Glutamatergic neuron (in vitro differentiated cells): Measurements from ENCODE around the gene DENND5A. TPM values are rescaled to one million over a fixed set of nuclear protein-coding genes. Genes with fewer than 3 reads are reported as not detected.
"Not testable (repeated sequence)": the region's sequence is repeated elsewhere in the genome, so short reads cannot be mapped to it uniquely, and the experiment has no call there.

Experiments used
- DNase-seq: peaks from one replicate; pipeline ENCODE4 v3.0.0; 2022
- H3K27ac Mint-ChIP-seq: one replicate; pipeline ENCODE4 v1.8.0; 2020; ENCODE audit warnings: mild to moderate bottlenecking, mixed read lengths, inconsistent platforms; ENCODE audit not compliant: unreplicated experiment
- H3K27me3 Mint-ChIP-seq: one replicate; pipeline ENCODE4 v1.8.0; 2020; ENCODE audit warnings: mild to moderate bottlenecking, moderate library complexity, mixed read lengths, inconsistent platforms; ENCODE audit not compliant: unreplicated experiment
- H3K36me3 Mint-ChIP-seq: one replicate; pipeline ENCODE4 v1.8.0; 2020; ENCODE audit warnings: mild to moderate bottlenecking, mixed read lengths, inconsistent platforms; ENCODE audit not compliant: unreplicated experiment
- H3K4me1 Mint-ChIP-seq: one replicate; pipeline ENCODE4 v1.8.0; 2020; ENCODE audit warnings: mild to moderate bottlenecking, low read depth, mixed read lengths, inconsistent platforms; ENCODE audit not compliant: unreplicated experiment
- H3K4me3 Mint-ChIP-seq: one replicate; pipeline ENCODE4 v1.8.0; 2020; ENCODE audit warnings: mild to moderate bottlenecking, mixed read lengths, inconsistent platforms; ENCODE audit not compliant: unreplicated experiment
- H3K9me3 Mint-ChIP-seq: one replicate; pipeline ENCODE4 v1.8.0; 2020; ENCODE audit warnings: mild to moderate bottlenecking, moderate library complexity, mixed read lengths, inconsistent platforms; ENCODE audit not compliant: unreplicated experiment
- total RNA-seq: library from RNA; stranded (reverse); fragmentation: NEBNext Ultra II Directional; extraction: Animal tissue kit (Norgen Biotek cat#: 25700); gene quantifications from one replicate; pipeline ENCODE4 v1.2.1, GENCODE V29; 2021; ENCODE audit not compliant: unreplicated experiment
- TF ChIP-seq, protein P1 (sequence below): fragments of 200-600 bp; sonication (generic); IDR thresholded peaks from one replicate; pipeline ENCODE4 v1.5.0; 2021; ENCODE audit not compliant: partially characterized antibody, unreplicated experiment

Gene DENND5A
- total RNA-seq, 1 donor from 2014 or later: 155 TPM

DNA sequence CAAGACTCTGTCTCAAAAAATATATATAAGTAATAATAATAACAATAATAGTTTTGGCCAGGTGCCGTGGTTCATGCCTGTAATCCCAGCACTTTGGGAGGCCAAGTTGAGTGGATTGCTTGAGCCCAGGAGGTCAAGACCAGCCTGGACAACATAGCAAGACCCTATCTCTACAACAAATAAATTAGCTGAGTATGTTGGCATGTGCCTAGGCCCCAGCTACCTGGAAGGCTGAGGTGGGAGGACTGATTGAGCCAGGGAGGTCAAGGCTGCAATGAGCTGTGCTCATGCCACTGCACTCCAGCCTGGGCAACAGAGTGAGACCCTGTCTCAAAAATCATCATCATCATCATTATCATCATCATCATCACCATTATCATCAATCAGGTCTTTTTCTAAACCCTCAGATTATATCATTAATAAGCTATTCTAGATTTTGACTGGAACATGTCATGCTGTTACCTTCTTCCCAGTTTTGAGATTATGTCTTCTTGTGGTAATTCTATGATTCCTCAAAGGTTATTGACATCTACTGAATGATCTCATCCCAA lies 39.3 kb downstream of the DENND5A start:
- TF ChIP-seq, protein P1, sequence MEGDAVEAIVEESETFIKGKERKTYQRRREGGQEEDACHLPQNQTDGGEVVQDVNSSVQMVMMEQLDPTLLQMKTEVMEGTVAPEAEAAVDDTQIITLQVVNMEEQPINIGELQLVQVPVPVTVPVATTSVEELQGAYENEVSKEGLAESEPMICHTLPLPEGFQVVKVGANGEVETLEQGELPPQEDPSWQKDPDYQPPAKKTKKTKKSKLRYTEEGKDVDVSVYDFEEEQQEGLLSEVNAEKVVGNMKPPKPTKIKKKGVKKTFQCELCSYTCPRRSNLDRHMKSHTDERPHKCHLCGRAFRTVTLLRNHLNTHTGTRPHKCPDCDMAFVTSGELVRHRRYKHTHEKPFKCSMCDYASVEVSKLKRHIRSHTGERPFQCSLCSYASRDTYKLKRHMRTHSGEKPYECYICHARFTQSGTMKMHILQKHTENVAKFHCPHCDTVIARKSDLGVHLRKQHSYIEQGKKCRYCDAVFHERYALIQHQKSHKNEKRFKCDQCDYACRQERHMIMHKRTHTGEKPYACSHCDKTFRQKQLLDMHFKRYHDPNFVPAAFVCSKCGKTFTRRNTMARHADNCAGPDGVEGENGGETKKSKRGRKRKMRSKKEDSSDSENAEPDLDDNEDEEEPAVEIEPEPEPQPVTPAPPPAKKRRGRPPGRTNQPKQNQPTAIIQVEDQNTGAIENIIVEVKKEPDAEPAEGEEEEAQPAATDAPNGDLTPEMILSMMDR: no peak
- H3K27ac Mint-ChIP-seq: no peak overlapping the region
- no peaks in the 10 kb centered on the region for H3K36me3 Mint-ChIP-seq
- no peak for DNase-seq
- peaks cover 8% of the 10 kb centered on the region for H3K4me1 Mint-ChIP-seq
- H3K27me3 Mint-ChIP-seq: no peaks in the 10 kb centered on the region
- no peak overlapping the region for H3K4me3 Mint-ChIP-seq
- no peaks in the 10 kb centered on the region for H3K9me3 Mint-ChIP-seq

DNA sequence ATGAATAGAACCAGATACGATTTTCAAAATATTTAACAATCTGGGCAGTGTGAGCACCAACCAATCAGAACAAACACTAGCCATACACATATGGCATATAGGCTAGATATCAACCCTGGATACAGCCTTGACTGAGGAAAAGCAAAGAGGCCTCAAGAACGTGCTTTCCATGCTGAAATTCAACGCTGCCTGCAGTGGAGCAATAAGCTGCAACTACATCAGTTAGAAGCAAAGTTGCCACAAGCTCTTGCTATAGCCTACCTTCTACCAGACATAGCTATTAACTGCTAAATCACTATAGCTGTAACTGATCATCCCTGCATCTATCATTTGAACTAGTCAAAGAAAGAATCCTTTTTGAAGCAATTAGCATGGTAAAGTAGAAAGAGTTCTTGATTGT lies 42.5 kb downstream of the DENND5A start:
- H3K27me3 Mint-ChIP-seq: no peaks in the 10 kb centered on the region
- no peaks in the 10 kb centered on the region for H3K4me1 Mint-ChIP-seq
- TF ChIP-seq, protein P1: no peak
- no peaks in the 10 kb centered on the region for H3K36me3 Mint-ChIP-seq
- DNase-seq: no peak
- peak overlapping the region; percentile 52 for H3K27ac Mint-ChIP-seq
- H3K4me3 Mint-ChIP-seq: no peak overlapping the region
- H3K9me3 Mint-ChIP-seq: no peaks in the 10 kb centered on the region

DNA sequence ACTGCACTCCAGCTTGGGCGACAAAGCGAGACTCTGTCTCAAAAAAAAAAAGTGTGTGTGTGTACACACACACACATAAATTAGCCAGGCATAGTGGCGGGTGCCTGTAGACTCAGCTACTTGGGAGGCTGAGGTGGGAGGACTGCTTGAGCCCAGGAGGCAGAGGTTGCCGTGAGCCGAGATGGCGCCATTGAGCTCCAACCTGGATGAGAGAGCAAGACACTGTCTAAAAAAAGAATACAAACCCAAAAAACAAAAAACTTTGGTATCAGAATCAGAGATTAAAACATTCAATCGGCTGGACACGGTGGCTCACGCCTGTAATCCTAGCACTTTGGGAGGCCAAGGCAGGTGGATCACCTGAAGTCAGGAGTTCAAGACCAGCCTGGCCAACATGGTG lies 44.3 kb downstream of the DENND5A start:
- not testable (repeated sequence) for H3K4me3 Mint-ChIP-seq, DNase-seq, H3K36me3 Mint-ChIP-seq, H3K27ac Mint-ChIP-seq, H3K9me3 Mint-ChIP-seq, H3K4me1 Mint-ChIP-seq, H3K27me3 Mint-ChIP-seq

DNA sequence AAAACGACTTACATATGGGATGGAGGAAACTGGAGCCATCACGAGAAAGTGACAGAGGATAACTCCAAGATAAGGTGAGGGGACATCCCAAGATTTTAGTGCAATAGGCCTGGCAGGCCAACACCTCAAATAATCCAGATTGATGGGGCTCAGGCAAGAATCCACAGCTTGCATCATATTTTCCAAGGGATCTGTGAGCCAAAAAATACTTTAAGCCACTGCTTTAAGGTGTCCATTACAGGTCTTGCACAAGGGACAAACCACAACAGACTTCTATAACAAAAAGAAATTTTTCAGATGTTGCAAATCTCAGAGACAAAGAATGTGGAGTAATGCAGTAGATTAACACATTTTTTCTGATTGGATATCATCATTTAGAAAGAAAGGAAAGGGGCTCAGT lies 45.6 kb downstream of the DENND5A start:
- Mint-ChIP-seq H3K4me1 (peaks cover 8% of the 10 kb centered on the region), H3K27me3 (no peaks in the 10 kb centered on the region), H3K36me3 (no peaks in the 10 kb centered on the region), H3K9me3 (no peaks in the 10 kb centered on the region), H3K27ac (no peak overlapping the region), H3K4me3 (no peak overlapping the region)
- DNase-seq: no peak
- TF ChIP-seq, protein P1: no peak

DNA sequence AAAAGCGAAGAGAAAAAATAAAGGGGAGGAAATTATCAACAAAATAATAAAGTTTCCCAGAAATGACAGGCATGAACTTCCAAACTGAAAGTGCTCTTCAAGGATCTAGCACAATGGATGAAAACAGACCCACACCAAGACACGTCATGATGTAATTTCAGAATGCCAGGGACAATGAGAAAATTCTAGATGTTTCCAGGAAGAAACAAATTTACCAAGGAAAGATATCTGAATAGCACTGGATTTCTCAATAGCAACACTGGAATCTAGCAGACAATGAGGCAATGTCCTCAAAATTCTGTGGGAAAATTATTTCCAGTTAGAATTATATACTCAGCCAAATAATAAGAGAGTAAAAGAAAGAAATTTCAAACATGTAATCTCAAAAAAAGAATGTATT lies 46.0 kb downstream of the DENND5A start:
- Mint-ChIP-seq H3K4me3 (no peak overlapping the region), H3K27me3 (no peaks in the 10 kb centered on the region), H3K27ac (no peak overlapping the region), H3K9me3 (no peaks in the 10 kb centered on the region), H3K4me1 (peaks cover 11% of the 10 kb centered on the region), H3K36me3 (no peaks in the 10 kb centered on the region)
- no peak for DNase-seq
- TF ChIP-seq, protein P1: no peak

DNA sequence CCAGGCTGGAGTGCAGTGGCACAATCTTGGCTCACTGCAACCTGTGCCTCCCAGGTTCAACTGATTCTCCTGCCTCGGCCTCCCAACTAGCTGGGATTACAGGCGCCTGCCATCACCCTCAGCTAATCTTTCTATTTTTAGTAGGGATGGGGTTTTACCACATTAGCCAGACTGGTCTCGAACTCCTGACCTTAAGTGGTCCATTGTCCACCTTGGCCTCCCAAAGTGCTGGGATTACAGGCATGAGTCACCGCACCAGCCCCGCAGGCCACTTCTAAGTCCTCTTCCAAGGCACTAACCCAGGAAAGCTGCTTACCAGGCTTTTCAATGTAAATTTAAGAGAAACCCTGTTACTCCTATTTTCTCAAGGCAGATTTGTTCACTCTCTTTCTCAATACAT lies 50.4 kb downstream of the DENND5A start:
- TF ChIP-seq, protein P1: no peak
- H3K4me1 Mint-ChIP-seq: peaks cover 11% of the 10 kb centered on the region
- no peaks in the 10 kb centered on the region for H3K9me3 Mint-ChIP-seq
- no peaks in the 10 kb centered on the region for H3K36me3 Mint-ChIP-seq
- H3K27me3 Mint-ChIP-seq: no peaks in the 10 kb centered on the region
- peak overlapping the region; percentile 55 for H3K27ac Mint-ChIP-seq
- no peak for DNase-seq
- H3K4me3 Mint-ChIP-seq: peak overlapping the region; percentile 7
